ENCODE measurements around the gene TENM3.

Gene TENM3

DNA sequence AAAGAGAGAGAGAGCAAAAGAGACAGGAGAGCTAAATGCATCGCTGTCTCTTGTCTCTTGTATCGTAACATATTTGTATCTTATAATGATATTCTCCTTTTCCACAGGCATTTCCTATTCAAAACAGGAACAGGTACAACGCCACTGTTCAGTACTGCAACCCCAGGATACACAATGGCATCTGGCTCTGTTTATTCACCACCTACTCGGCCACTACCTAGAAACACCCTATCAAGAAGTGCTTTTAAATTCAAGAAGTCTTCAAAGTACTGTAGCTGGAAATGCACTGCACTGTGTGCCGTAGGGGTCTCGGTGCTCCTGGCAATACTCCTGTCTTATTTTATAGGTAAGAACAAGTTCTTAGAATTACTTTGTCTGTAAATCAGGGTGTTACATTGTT lies 385.3 kb downstream of the TENM3 start:
- no peak for DNase-seq (ENCODE audit: low spot score)

- DNase-seq (ENCODE audit: low spot score) = no peak
These were observed 385.9 kb downstream of the TENM3 start for GRCh38 chr4:182629096-182629495.

- no peak for DNase-seq (ENCODE audit: low spot score)
These were observed 397.3 kb downstream of the TENM3 start for GRCh38 chr4:182640491-182640890.

GRCh38 chr4:182640932-182641331 lies 397.7 kb downstream of the TENM3 start:
- DNase-seq (ENCODE audit: low spot score) = no peak

DNA sequence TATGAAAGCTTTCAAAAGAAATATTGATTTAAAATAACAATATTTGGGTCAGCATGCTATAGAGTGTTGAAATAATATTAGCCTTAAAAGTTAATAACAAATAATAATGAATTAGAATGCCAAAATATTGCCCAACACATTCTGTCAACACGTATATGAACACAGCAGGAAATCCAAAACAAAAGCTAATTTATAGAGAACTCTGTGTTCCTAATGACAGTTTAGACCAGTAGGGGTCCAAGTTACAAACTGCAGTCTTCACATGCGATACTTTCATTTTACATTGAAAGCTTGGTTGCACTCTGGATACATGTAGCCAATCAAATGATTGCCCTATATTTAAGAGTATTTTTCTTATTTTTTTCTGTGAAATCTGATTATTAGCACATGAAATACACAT lies 399.6 kb downstream of the TENM3 start:
- DNase-seq (ENCODE audit: low spot score) = peak; percentile 14

GRCh38 chr4:182643801-182644682 lies 400.8 kb downstream of the TENM3 start:
- DNase-seq (ENCODE audit: low spot score) = peak; percentile 55

DNA sequence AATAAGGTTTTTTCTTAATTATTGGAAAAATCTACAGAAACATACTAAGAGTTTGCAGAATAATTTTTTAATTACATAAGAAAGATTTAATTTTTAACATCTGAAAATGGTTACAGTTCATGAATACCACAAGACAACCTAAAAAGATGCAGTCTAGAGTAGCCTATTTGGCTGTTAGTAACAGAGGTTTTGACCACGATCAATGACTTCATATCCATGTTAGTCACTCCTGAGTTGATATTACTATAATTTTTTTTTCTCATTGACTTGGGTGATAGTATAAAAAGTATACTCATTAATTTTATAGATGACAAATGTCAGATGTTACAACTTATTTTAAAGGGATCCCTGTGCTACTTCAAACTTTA lies 401.5 kb downstream of the TENM3 start:
- peak; percentile 14 for DNase-seq (ENCODE audit: low spot score)

DNA sequence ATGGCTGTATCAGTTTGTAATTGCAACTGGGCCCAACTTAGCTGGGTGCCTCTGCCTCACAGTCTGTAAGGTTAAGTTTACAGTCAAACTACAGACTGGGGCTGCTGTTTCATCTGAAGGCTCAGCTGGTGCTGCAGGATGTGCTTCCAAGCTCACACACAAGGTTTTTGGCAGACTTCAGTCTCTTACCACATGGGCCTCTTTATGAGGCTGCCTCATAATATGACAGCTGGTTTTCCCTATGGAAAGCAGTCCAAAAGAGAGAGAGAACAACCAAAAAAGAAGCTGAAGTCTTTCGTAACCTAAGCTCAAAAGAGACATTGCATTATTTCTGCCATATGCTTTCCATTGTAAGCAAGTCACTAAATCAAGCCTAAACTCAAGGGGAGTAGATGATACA lies 402.3 kb downstream of the TENM3 start:
- DNase-seq (ENCODE audit: low spot score) = no peak

- DNase-seq (ENCODE audit: low spot score) = no peak
These were observed 404.6 kb downstream of the TENM3 start for GRCh38 chr4:182647646-182648300.

DNA sequence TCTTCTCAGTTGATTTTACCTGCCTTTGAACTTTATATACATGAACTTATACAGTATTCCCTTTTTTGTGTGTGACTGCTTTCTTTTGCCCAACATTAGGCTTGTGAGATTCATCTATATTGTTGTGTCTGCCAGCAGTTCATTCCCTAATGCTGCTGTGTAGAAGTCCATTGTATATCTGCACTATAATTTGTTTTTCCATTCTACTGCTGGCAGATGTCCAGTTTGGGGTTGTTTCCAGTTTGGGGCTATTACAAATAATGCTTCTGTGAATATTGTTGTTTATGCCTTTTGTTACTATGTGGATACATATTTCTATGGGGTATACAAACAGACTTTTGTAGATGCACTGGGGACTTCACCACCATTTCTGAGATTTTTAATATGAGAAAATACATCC lies 405.6 kb downstream of the TENM3 start:
- no peak for DNase-seq (ENCODE audit: low spot score)

- no peak for DNase-seq (ENCODE audit: low spot score)
These were observed 406.7 kb downstream of the TENM3 start for GRCh38 chr4:182649698-182650477.

GRCh38 chr4:182653596-182653995 lies 410.4 kb downstream of the TENM3 start:
- no peak for DNase-seq (ENCODE audit: low spot score)

DNA sequence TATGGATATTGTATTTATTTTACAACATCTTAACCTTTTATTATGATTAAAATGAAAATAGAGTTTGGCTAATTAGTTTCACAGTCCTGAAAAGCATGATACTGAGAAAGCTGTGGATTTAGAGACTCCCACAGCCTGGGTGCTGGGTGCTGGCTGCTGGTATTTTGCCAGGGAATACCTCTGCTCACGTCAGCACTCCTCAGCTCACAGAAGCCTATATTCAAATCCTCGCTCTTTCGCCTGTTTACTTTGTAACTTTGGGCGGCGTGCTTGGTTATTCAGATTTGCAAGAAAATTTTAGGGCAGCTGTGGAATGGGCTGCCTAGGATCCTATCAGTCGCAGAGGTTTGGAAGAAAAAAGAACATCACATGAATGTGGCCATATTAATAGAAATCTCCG lies 412.1 kb downstream of the TENM3 start:
- no peak for DNase-seq (ENCODE audit: low spot score)

GRCh38 chr4:182662551-182662950 lies 419.3 kb downstream of the TENM3 start:
- DNase-seq (ENCODE audit: low spot score) = no peak

- no peak for DNase-seq (ENCODE audit: low spot score)
These were observed 428.0 kb downstream of the TENM3 start for GRCh38 chr4:182671231-182671630.

- no peak for DNase-seq (ENCODE audit: low spot score)
These were observed 428.5 kb downstream of the TENM3 start for GRCh38 chr4:182671749-182672148.

DNA sequence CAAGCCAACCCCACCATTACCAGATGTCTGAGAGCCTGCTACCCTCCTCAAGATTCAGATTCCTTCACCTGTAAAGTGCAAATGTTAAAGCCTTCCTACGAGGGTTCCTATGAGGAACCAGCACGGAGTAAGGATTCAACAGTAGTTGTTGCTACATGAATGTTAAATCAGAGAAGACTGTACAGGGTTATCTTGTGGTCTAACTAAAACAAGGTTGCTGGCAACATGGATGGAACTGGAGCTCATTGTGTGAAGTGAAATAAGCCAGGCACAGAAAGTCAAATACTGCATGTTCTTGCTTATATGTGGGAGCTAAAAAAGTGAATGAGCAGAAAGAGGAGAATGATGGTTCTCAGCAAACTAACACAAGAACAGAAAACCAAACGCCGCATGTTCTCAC lies 435.4 kb downstream of the TENM3 start:
- DNase-seq (ENCODE audit: low spot score) = no peak

DNA sequence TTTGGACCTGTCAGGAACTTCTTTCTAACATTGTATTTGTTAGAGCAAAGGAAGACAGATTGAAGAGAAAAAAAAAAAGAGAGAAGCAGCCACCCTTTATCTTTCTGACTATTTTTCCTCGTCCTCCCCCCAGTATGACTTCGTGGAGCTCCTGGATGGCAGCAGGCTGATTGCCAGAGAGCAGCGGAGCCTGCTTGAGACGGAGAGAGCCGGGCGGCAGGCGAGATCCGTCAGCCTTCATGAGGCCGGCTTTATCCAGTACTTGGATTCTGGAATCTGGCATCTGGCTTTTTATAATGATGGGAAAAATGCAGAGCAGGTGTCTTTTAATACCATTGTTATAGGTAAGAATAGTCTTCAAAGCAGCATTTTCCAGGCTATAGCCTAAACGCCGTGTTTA lies 436.3 kb downstream of the TENM3 start:
- DNase-seq (ENCODE audit: low spot score) = no peak

- DNase-seq (ENCODE audit: low spot score) = no peak
These were observed 437.0 kb downstream of the TENM3 start for GRCh38 chr4:182680234-182680653.

GRCh38 chr4:182683661-182684060 lies 440.5 kb downstream of the TENM3 start:
- DNase-seq (ENCODE audit: low spot score) = no peak

DNA sequence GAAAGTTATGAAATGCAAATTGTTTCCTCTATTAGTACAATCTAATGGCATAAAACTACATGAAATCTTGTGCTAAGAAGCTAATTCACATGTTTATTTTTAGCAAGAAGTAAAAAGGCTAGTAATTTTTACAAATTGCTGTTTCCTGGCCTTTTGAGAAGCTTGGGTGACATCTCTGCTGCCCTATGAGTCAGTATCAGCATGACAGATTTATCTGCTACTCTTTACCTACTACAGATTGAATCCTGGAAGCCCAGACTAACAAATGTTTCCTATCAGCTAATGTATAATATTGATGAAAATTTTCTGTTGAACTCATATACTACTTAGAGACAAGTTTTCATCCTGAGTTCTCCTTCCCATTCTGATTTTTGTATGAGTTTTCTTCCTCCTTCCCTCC lies 441.6 kb downstream of the TENM3 start:
- no peak for DNase-seq (ENCODE audit: low spot score)

- DNase-seq (ENCODE audit: low spot score) = no peak
These were observed 444.9 kb downstream of the TENM3 start for GRCh38 chr4:182688081-182688480.

DNA sequence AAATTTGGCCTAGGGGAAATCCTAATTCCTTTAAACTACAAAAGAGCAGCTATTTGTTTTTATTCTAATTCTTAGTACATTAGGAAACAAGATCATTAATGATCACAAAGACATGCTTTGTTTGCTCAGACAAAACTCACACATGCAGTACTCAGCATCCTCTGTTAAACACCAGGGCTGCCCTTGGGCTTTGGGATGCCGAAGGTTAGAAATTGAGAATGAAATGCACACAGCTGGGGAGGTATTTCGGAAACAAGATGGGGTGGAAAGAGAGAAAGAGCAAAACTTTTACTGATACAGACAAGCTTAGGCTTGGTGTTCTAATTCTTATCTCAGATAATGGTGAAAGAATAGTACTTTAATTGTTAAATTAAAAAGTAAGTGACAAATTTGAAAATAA lies 451.3 kb downstream of the TENM3 start:
- no peak for DNase-seq (ENCODE audit: low spot score)

All from AG20443 (cell line).